ENCODE results near the gene TPSAB1.

- TF ChIP-seq CTCF (conservative IDR thresholded peaks at IDR 0.05 in 1 of 2, IDR thresholded peaks at IDR 0.05 in 1 of 2; ENCODE audit: extremely low read depth in 1 of 2, insufficient read depth in 1 of 2, low read depth in 1 of 2, low read length in 2 of 2) (no peak), EZH2 (IDR thresholded peaks at IDR 0.05; ENCODE audit: borderline replicate concordance, low read length) (no peak)
Measured at GRCh38 chr16:1258225-1258600, 17.7 kb downstream of the TPSAB1 start.

Data from mammary epithelial cell (primary cell).